ENCODE results near the gene STXBP5L.
"Not testable (repeated sequence)": the region's sequence is repeated elsewhere in the genome, so short reads cannot be mapped to it uniquely, and the experiment has no call there.

The STXBP5L gene

GRCh38 chr3:121063628-121064027 lies 155.6 kb downstream of the STXBP5L start:
- DNase-seq, result no peak

- DNase-seq, result no peak
Observed at GRCh38 chr3:121064121-121064520, 156.1 kb downstream of the STXBP5L start.

DNA sequence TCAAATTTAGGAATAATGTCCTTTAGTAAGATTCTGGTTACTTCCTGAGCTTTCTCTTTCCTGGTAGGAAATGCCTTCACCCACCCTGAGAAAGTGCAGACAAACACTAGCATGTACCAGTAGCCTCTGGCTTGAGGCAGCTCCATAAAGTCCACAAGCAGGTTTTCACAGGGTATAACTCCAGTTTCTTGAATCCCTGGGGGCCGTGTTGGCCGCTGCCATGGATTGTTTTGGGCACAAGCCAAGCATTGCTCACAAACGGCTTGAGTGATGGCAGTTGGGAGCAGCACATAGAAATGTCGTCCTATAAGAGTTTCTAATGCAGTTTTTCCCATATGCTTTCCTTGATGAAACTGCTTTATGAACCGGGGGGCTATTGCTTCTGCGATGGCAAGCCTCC lies 164.1 kb downstream of the STXBP5L start:
- DNase-seq, result no peak

DNA sequence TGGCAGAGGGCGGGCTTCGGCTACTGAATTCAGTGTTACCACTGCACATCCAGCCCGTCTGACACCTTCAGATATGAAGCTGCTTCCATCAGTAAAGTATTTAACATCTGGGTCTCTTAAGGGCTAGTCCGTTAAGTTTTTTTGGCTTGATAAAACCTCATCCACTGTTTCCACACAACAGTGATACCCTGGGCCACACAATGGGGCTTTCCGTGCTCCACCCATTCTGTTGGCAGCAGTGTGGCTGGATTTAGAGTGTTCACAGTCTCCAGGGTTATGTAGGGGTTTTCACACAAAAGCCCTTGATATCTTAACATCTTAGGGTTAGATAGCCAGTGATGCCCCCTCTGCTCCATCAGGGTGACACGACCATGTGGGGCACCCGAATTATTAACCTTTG lies 165.0 kb downstream of the STXBP5L start:
- no peak for DNase-seq

DNA sequence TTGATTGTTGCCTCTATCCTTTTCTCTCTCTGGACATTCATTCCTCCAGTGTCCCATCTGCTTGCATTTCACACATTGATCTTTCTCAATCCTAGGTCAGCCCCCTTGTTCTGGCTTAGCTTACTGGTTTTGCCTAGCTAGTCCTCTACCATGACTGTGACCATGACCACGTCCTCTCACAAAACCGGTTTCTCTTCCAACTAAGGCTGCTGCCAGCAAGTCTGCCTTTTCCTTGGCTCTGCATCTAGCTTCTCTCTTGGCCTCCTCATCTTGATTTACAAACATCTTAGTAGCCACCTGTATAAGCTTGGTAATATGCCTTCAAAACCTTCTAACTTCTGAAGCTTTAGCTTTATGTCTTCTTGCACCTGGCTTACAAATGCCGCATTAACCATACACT lies 167.2 kb downstream of the STXBP5L start:
- DNase-seq, result no peak

- not testable (repeated sequence) for DNase-seq
Observed at GRCh38 chr3:121078378-121079101, 170.5 kb downstream of the STXBP5L start.

DNA sequence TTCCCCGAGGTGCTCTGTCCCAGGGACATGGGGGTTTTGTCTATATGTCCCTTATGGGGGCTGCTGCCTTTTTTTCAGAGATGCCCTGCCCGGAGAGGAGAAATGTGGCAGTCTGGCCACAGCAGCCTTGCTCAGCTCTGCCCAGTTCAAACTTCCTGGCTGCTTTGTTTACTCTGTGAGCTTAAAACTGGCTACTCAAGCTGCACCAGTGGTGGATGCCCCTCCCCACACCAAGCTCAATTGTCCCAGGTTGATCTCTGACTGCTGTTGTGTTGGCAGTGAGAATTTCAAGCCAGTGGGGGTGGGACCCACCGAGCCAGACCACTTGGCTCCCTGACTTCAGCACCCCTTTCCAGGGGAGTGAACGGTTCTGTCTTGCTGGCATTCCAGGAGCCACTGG lies 188.9 kb downstream of the STXBP5L start:
- no peak for DNase-seq

- DNase-seq, result not testable (repeated sequence)
Observed at GRCh38 chr3:121111086-121111485, 203.1 kb downstream of the STXBP5L start.

DNA sequence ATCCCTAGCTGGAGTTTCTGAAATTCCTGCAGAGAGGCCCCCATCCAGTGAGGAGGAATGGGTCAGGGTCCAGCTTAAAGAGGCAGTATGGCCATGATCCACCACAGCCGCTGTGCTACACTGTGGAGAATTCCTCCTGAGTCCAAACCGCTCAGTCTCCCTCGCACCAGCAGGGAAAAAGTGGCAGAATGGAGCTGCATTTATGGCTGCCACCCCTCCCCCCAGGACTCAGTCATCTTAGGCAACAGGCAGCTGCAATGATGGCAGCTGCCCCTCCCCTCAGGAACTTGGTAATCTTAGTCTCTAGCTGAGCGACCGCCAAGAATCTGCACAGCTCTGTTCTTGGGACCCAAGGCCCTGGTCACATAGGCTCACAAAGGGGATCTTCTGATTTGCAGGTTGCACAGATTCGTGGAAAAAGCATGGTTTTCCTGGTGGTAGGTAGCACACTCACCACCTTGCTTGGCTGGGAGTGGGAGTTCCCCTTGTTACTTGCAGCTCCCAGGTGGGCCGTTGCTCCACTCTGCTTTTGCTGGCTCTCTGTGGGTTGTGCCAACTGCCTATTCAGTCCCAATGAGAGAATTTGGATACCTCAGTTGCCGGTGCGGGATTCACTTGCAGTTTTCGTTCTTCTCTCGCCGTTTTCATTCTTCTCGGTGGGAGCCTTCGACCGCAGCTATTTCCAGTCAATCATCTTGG lies 204.1 kb downstream of the STXBP5L start:
- DNase-seq, result no peak

DNA sequence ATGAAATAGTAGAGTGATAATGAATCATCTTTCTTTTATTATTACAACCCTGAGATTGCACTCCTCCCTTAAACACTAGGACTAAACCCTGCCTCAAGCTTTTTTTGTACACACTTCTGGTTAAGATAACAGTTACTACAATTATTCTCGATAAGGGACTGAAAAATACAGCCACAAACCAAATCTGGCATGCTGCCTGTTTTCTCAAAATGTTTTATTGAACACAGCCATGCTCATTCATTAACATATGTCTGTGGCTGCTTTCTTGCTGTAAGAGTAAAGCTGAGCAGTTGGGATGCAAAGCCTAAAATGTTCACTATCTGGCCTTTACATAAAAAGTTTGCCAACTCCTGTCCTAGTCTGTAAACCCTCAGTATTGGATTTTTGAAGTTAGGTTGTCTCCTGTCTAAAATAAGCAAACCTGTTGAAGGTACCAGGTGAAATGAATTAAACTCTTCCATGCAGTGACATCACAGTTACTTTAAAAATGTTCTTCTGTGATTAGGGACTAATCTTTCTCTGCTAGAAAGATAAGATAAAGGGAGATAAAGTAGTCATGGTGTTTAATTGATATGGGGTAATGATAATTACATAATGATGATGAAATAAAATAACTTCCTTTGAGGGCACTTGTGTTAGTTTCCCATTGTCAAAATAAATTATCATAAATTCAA lies 218.2 kb downstream of the STXBP5L start:
- no peak for DNase-seq

GRCh38 chr3:121126707-121127035 lies 218.7 kb downstream of the STXBP5L start:
- DNase-seq, result no peak

DNA sequence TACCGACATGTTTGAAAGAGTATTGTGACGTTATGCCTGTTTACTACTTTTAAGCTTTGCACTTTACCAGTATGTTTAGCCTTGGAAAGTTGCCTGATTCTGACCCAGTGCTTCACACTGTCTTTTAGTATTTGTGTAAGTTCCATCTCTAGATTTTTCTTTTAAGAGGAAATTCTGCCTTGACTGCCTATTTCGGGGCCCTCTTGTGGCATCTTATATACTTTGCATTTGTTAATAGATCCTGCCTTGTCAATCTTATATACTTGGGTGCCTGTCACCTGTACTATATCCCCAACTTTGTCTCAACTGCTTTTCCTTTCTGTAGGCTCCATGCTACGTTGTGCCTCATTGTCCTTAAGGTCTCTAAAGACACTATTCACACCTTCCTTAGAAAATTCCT lies 244.6 kb downstream of the STXBP5L start:
- no peak for DNase-seq

DNA sequence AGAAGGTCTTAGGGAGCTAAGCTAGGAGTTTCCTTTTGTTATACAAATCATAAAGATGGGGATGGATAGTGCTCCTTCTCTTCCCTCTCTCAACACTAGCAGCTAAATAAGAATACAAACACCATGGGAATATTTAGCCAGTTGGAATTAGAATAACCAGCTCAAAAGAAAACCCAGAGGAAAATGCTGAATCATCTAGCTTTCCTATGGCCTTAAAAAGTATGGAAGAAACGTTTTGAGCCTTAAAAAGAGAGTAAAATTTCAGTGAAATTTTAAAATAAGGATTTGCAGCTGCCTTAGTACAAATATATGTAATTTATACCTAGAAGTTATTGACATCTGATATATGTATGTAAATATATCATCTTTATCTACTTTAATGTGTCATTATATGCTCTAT lies 245.8 kb downstream of the STXBP5L start:
- DNase-seq, result no peak

DNA sequence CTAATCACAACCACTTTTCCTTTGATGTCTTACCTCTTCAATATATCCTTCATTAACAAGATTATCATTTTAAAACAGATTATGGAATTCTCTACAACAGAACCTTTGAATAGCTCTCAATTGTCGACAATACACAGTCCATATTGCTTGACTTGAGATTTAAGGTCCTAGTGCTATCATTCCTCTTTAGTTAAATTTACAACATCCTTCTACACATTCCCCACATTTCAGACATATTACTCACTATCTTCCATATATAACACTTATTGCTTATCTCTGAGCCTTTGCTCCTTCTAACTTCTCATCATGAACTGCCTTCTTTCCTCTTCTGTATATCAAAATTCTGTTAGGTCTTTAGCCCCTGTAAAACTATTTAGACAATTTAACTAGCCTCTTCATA lies 247.0 kb downstream of the STXBP5L start:
- DNase-seq, result no peak

GRCh38 chr3:121165397-121165837 lies 257.4 kb downstream of the STXBP5L start:
- DNase-seq, result no peak

GRCh38 chr3:121167374-121168139 lies 259.6 kb downstream of the STXBP5L start:
- DNase-seq, result no peak

- no peak for DNase-seq
Observed at GRCh38 chr3:121175083-121175482, 267.1 kb downstream of the STXBP5L start.

GRCh38 chr3:121190626-121191025 lies 282.6 kb downstream of the STXBP5L start:
- DNase-seq, result not testable (repeated sequence)

DNA sequence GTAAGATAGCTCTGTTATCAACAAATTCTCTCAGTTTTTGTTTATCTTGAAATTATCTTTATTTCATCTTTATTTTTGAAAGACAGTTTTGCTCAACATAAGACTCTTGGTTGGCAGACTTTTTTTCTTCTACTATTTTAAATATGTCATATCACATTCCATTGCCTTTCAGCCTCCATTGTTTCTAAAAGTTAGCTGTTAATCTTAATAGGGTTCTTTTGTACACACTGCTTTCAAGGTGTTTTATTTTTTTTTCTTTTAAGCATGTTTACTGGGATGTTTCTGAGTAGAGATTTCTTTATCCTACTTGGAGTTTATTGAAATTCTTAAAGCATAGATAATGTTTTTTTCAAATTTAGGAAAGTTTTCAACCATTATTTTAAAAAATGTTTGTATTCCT lies 294.6 kb downstream of the STXBP5L start:
- no peak for DNase-seq

DNA sequence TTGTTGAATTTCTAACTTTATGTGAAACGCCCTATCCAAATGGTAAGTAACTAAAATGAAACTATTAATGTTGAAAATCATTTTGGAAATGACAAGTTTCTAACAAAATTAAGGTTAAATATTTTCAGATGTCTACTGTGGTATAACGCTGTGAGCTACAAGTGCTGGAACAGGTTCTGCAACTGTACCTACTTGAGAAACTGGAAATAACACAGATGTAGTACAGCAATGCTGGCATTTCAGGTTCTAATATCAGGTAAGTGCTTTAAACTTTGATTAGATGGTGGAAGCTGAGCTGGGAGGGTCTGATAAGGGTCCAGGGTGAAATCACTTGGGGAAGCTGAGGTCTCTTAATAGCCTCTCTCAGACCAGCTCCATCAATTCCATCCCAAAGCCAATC lies 315.1 kb downstream of the STXBP5L start:
- no peak for DNase-seq

DNA sequence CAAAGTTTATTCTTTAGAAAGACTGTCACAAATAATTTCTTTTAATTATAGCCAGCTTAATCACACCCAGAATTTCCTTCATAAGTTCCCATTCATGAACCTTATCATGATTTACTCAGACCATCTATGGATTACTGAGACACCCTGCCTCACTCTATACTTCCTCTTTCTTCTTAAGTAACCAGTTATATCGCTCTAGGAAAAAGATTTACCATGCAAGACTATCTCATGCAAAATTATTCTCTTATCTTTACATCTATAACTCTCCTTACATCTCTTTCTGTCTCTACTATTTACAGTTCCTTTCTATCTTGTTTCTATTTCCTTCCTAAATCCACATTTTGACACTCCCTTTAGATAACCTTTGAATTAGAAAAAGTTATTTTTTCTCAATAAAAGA lies 321.0 kb downstream of the STXBP5L start:
- no peak for DNase-seq

DNA sequence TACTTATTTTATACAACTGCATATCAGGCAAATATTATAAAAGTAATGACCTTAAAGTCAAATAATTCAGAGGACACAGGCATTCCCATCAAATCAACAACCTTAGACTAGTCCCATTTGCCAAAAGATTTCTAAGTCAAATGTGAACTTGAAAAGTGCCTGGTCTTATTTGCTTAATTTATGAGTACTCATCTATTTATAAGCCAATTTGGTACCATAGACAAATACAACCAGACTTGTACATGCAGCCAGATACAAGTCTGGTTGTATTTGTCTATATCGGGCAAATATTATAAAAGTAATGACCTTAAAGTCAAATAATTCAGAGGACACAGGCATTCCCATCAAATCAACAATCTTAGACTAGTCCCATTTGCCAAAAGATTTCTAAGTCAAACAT lies 322.2 kb downstream of the STXBP5L start:
- not testable (repeated sequence) for DNase-seq

- DNase-seq, result no peak
Observed at GRCh38 chr3:121231872-121232271, 323.9 kb downstream of the STXBP5L start.

All from activated T-cell treated with anti-CD3 and anti-CD28 coated beads for 4 hours (primary cell).